ENCODE measurements around the gene MUC6. TPM values are rescaled to one million over a fixed set of nuclear protein-coding genes. Genes with fewer than 3 reads are reported as not detected.

Gene MUC6
- total and polyA plus RNA-seq, 2 donors (not counting 3 experiments of a cell fraction or from before 2014, with no cell fraction given), result not detected

- Histone ChIP-seq H3K27ac (ENCODE audit: insufficient read depth, low read depth, low read length) (no peak overlapping the region), H3K9ac (replicated peaks; ENCODE audit: extremely low read depth, insufficient read depth, low read length) (no peak overlapping the region), H3K4me1 (ENCODE audit: control insufficient read depth, extremely low read depth, insufficient read depth, low read length) (no peaks in the 10 kb centered on the region), H3K9me3 (replicated peaks; ENCODE audit: control insufficient read depth, insufficient read depth, low read length) (no peaks in the 10 kb centered on the region), H3K36me3 (ENCODE audit: control insufficient read depth in 2 of 2, extremely low read depth in 1 of 2, insufficient read depth in 2 of 2, low read length in 2 of 2) (no peaks in the 10 kb centered on the region), H3K79me2 (ENCODE audit: control insufficient read depth, insufficient read depth, low read length) (no peaks in the 10 kb centered on the region), H3K4me3 (replicated peaks in 1 of 3; ENCODE audit: insufficient read depth in 1 of 3, low read depth in 1 of 3, low read length in 3 of 3) (no peak overlapping the region), H4K20me1 (replicated peaks; ENCODE audit: control insufficient read depth, extremely low read depth, insufficient read depth, low read length) (no peaks in the 10 kb centered on the region), H3K9me1 (replicated peaks; ENCODE audit: control insufficient read depth, extremely low read depth, insufficient read depth, low read length) (no peaks in the 10 kb centered on the region), H2AFZ (ENCODE audit: low read depth, low read length) (no peak overlapping the region), H3K4me2 (ENCODE audit: insufficient read depth, low read length) (no peak overlapping the region), H3K27me3 (ENCODE audit: control insufficient read depth in 2 of 2, insufficient read depth in 2 of 2, low read length in 2 of 2) (no peaks in the 10 kb centered on the region)
- DNase-seq (ENCODE audit: low read depth, low spot score), result no peak
- POLR2A ChIA-PET, result no interaction called here
- intact Hi-C loops (cut with micrococcal nuclease), result no loop called here
- CTCF ChIA-PET, result interaction anchor here (1.1 to 1.5 kb wide), 3 partner anchors 10 to 194 kb away, joined by 3 read pairs; no protein-coding TSS in a partner anchor
- dilution Hi-C loops (cut with MboI; ENCODE audit: extremely low pct_ligation_motif_present, low sequenced_read_pairs), result no loop called here
- BruUV-seq (replicated peaks), result no TSS peak
- TF ChIP-seq CTCF (IDR thresholded peaks at IDR 0.05; ENCODE audit: extremely low read depth in 1 of 2, insufficient read depth in 1 of 2, low read depth in 1 of 2, low read length in 2 of 2) (no peak), GATA2 (IDR thresholded peaks at IDR 0.05; ENCODE audit: insufficient read depth, insufficient read length, low read depth, low read length) (no peak), EZH2 (IDR thresholded peaks at IDR 0.05; ENCODE audit: borderline replicate concordance, low read depth, low read length, severe bottlenecking) (no peak), MAX (IDR thresholded peaks at IDR 0.05; ENCODE audit: insufficient read depth, insufficient read length) (no peak), JUN (IDR thresholded peaks at IDR 0.05; ENCODE audit: borderline replicate concordance, insufficient read depth, insufficient read length, low read depth) (no peak), POLR2A (IDR thresholded peaks at IDR 0.05; ENCODE audit: low read depth, low read length) (no peak), FOS (IDR thresholded peaks at IDR 0.05; ENCODE audit: borderline replicate concordance, insufficient read depth, low read length) (no peak), MYC (IDR thresholded peaks at IDR 0.05; ENCODE audit: low read depth, low read length) (no peak), POLR2AphosphoS5 (IDR thresholded peaks at IDR 0.05; ENCODE audit: insufficient read depth, low read depth, low read length) (no peak)
- no peak for FAIRE-seq
Measured at GRCh38 chr11:1041471-1041870, 5.0 kb upstream of the MUC6 start.
